Keratinocyte (primary cell): Measurements from ENCODE around the gene SDS. TPM values are rescaled to one million over a fixed set of nuclear protein-coding genes. Genes with fewer than 3 reads are reported as not detected.

Experiments
- DNase-seq: peaks from one replicate; pipeline ENCODE4 v3.0.0-alpha.2; 2011; ENCODE audit warnings: low read depth, missing footprints, low spot score
- FAIRE-seq: peaks from 2 replicates; lab custom pipeline; 2011; peaks lifted over from hg19 to GRCh38; lab: Jason Lieb, UNC
- H2AFZ ChIP-seq: 2 replicates; pipeline ENCODE4 v1.6.0; 2012; ENCODE audit warnings: low read length, control low read depth, inconsistent platforms; ENCODE audit not compliant: control insufficient read depth
- H3K27ac ChIP-seq: 2 replicates; pipeline ENCODE4 v1.5.1; 2011; ENCODE audit warnings: low read length; ENCODE audit not compliant: control insufficient read depth, insufficient read depth
- H3K27me3 ChIP-seq: 3 replicates; pipeline ENCODE4 v1.6.0; 2011; ENCODE audit warnings: low read length; ENCODE audit not compliant: control insufficient read depth, insufficient read depth; ENCODE audit errors: extremely low read depth
- H3K36me3 ChIP-seq, 2 experiments: 2 replicates in 1 of 2; 3 replicates in 1 of 2; pipeline ENCODE4 v1.5.1; 2011; ENCODE audit warnings: low read length in 2 of 2, mild to moderate bottlenecking in 1 of 2; ENCODE audit not compliant: control insufficient read depth in 2 of 2, insufficient read depth in 2 of 2; ENCODE audit errors: extremely low read depth in 1 of 2
- H3K4me1 ChIP-seq: 3 replicates; pipeline ENCODE4 v1.5.1; 2011; ENCODE audit warnings: low read length; ENCODE audit not compliant: control insufficient read depth, insufficient read depth; ENCODE audit errors: extremely low read depth
- H3K4me2 ChIP-seq: 3 replicates; pipeline ENCODE4 v1.6.0; 2011; ENCODE audit warnings: low read depth, low read length; ENCODE audit not compliant: control insufficient read depth, insufficient read depth; ENCODE audit errors: extremely low read depth
- H3K4me3 ChIP-seq, 3 experiments: fragments of 200-600 bp in 1 of 3; sonication (generic) in 1 of 3; 2 replicates in 2 of 3; 3 replicates in 1 of 3; pipeline ENCODE4 v1.5.1; 2011 to 2016; ENCODE audit warnings: low read length in 3 of 3, mild to moderate bottlenecking in 3 of 3, control low read depth in 2 of 3, inconsistent platforms in 1 of 3, low read depth in 1 of 3, mixed read lengths in 1 of 3, mixed run types in 1 of 3, moderate library complexity in 1 of 3; ENCODE audit not compliant: control insufficient read depth in 2 of 3, insufficient read depth in 2 of 3; ENCODE audit errors: extremely low read depth in 1 of 3
- H3K79me2 ChIP-seq: 2 replicates; pipeline ENCODE4 v1.6.0; 2012; ENCODE audit warnings: low read length; ENCODE audit not compliant: control insufficient read depth, insufficient read depth
- H3K9ac ChIP-seq: 3 replicates; pipeline ENCODE4 v1.6.0; 2011; ENCODE audit warnings: low read length; ENCODE audit not compliant: control insufficient read depth, insufficient read depth; ENCODE audit errors: extremely low read depth
- H3K9me1 ChIP-seq: 3 replicates; pipeline ENCODE4 v1.6.0; 2011; ENCODE audit warnings: low read length; ENCODE audit not compliant: control insufficient read depth, insufficient read depth; ENCODE audit errors: extremely low read depth
- H3K9me3 ChIP-seq: 2 replicates; pipeline ENCODE4 v1.5.1; 2012; ENCODE audit warnings: low read depth, low read length; ENCODE audit not compliant: control insufficient read depth
- H4K20me1 ChIP-seq: 3 replicates; pipeline ENCODE4 v1.6.0; 2011; ENCODE audit warnings: low read length; ENCODE audit not compliant: control insufficient read depth, insufficient read depth; ENCODE audit errors: extremely low read depth
- CTCF ChIP-seq, 3 experiments: IDR thresholded peaks in 1 of 3; conservative IDR thresholded peaks in 1 of 3; optimal IDR thresholded peaks in 1 of 3; 2 replicates in 2 of 3; 3 replicates in 1 of 3; pipeline versions ENCODE3 to v1.5.1; 2011; ENCODE audit warnings: low read length in 3 of 3, mild to moderate bottlenecking in 3 of 3, moderate library complexity in 2 of 3, control low read depth in 1 of 3, inconsistent platforms in 1 of 3; ENCODE audit not compliant: insufficient read depth in 2 of 3; ENCODE audit errors: extremely low read depth in 1 of 3
- EZH2 ChIP-seq: IDR thresholded peaks from one replicate; pipeline ENCODE4 v1.6.1; 2012; ENCODE audit warnings: inconsistent platforms, mild to moderate bottlenecking, low read length, moderate library complexity
- dilution Hi-C: fragments of 300-500 bp; cut with MboI; formaldehyde crosslinking; loops from one replicate; pipeline ENCODE4 v1.7.0; 2020; ENCODE audit warnings: low sequenced_read_pairs; ENCODE audit not compliant: extremely low pct_ligation_motif_present
- polyA plus RNA-seq, 5 experiments: library from polyadenylated mRNA; depleted of rRNA in 3 of 5; stranded (reverse) in 3 of 5; stranded (forward) in 1 of 5; unstranded in 1 of 5; fragments of >200 nt; gene quantifications; 1 replicate in 1 of 5; 2 replicates in 3 of 5; 3 replicates in 1 of 5; pipeline versions ENCODE4 v1.2.1 to v1.2.3, GENCODE V29; 2011 to 2012; ENCODE audit warnings: missing spikeins in 2 of 5, low read depth in 1 of 5, low replicate concordance in 1 of 5

SDS gene
- polyA plus RNA-seq, 1 donor (not counting 4 experiments of a cell fraction or from before 2014, with no cell fraction given), result not detected

- DNase-seq, result no peak
- FAIRE-seq, result no peak
- no peak overlapping the region for H3K4me3 ChIP-seq
These were observed 10.6 kb downstream of the SDS start for GRCh38 chr12:113392988-113393579.

GRCh38 chr12:113392520-113392919 lies 11.2 kb downstream of the SDS start:
- Histone ChIP-seq H4K20me1 (no peaks in the 10 kb centered on the region), H3K9ac (no peak overlapping the region), H3K27ac (no peak overlapping the region), H3K36me3 (peaks cover 0 to 10% of the 10 kb centered on the region in 2 experiments), H3K4me2 (no peak overlapping the region), H3K79me2 (no peaks in the 10 kb centered on the region), H3K9me1 (no peaks in the 10 kb centered on the region), H3K4me3 (no peak overlapping the region), H3K27me3 (no peaks in the 10 kb centered on the region), H3K4me1 (no peaks in the 10 kb centered on the region), H3K9me3 (no peaks in the 10 kb centered on the region), H2AFZ (no peak overlapping the region)
- DNase-seq (no peak), FAIRE-seq (no peak)
- no peak for TF ChIP-seq EZH2
- TF ChIP-seq CTCF (optimal IDR thresholded peaks at IDR 0.05 in 1 of 3, IDR thresholded peaks at IDR 0.05 in 1 of 3, conservative IDR thresholded peaks at IDR 0.05 in 1 of 3; ENCODE audit: extremely low read depth in 1 of 3, insufficient read depth in 2 of 3, low read length in 3 of 3), result no peak
- dilution Hi-C loops, result no loop called here

More at GRCh38 chr12:113392988-113393579, 10.6 kb downstream of the SDS start:
- H3K9me3 ChIP-seq, result no peaks in the 10 kb centered on the region
- TF ChIP-seq EZH2, result no peak
- no peak for TF ChIP-seq CTCF (optimal IDR thresholded peaks at IDR 0.05 in 1 of 3, IDR thresholded peaks at IDR 0.05 in 1 of 3, conservative IDR thresholded peaks at IDR 0.05 in 1 of 3; ENCODE audit: extremely low read depth in 1 of 3, insufficient read depth in 2 of 3, low read length in 3 of 3)
- no peaks in the 10 kb centered on the region for H4K20me1 ChIP-seq
- H3K27ac ChIP-seq, result no peak overlapping the region
- no peaks in the 10 kb centered on the region for H3K79me2 ChIP-seq
- H3K36me3 ChIP-seq, result peaks cover 0 to 8% of the 10 kb centered on the region in 2 experiments
- dilution Hi-C loops, result no loop called here
- no peak overlapping the region for H2AFZ ChIP-seq
- H3K4me2 ChIP-seq, result no peak overlapping the region
- no peaks in the 10 kb centered on the region for H3K9me1 ChIP-seq
- H3K27me3 ChIP-seq, result no peaks in the 10 kb centered on the region
- no peak overlapping the region for H3K9ac ChIP-seq
- H3K4me1 ChIP-seq, result no peaks in the 10 kb centered on the region
